ENCODE data around the gene MATCAP1.

GRCh38 chr16:67188798-67189197 is 5.0 kb upstream of the MATCAP1 start:
- TF ChIP-seq CTCF (IDR thresholded peaks at IDR 0.05) (no peak), POLR2AphosphoS5 (IDR thresholded peaks at IDR 0.05) (no peak), POLR2A (IDR thresholded peaks at IDR 0.05) (no peak)
